Hypothalamus (tissue), 51 donors: ENCODE measurements around the gene RWDD1.

ENCODE experiments used
- DNase-seq, 51 donors: peaks; one replicate each; lab custom pipeline; 2025; lab: John Stamatoyannopoulos, UW

The RWDD1 gene, protein sequence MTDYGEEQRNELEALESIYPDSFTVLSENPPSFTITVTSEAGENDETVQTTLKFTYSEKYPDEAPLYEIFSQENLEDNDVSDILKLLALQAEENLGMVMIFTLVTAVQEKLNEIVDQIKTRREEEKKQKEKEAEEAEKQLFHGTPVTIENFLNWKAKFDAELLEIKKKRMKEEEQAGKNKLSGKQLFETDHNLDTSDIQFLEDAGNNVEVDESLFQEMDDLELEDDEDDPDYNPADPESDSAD

DNA sequence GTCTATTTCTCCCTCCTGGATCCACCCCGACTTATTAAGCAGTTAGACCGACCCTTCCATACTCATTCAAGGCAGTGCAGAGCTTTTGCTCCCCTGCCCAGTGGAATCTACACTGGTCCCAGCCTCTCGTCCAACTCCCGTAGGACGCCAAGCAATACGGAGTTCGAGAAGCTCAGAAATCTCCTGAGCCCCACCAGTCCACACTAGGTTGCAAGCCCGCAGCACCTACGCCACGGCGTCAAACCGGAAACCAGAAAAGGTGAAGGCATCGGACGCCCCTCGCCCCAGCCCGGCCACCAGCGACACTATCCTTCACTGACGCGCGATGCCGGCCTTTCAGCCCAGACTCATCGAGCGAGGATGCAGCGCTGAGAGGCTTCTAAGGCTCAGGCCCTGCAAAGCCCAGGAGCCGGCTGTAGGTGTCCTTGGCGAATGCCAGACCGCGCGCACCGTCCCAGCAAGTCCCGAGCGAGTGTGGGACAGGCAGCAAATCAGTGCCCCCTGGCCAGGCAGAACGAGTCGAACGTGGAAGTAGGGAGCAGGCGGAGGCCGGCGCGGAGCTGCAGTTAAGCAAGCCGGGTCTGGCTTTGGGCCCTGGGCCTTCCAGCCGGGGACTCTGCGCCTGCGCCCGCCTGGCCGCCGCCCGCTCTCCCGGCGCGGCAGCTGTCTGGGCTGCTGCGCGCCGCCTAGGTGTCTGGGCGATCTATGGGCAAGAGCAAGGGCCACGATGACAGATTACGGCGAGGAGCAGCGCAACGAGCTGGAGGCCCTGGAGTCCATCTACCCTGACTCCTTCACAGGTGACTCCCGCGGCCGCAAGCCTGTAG is at the start of gene RWDD1:
Gene RWDD1 (plus strand): TSS at position 649 of the 827 bp plus-strand sequence. CDS start 79 bp downstream, at position 728.
- DNase-seq, result peak; percentile 70 to 100 (median 98)

DNA sequence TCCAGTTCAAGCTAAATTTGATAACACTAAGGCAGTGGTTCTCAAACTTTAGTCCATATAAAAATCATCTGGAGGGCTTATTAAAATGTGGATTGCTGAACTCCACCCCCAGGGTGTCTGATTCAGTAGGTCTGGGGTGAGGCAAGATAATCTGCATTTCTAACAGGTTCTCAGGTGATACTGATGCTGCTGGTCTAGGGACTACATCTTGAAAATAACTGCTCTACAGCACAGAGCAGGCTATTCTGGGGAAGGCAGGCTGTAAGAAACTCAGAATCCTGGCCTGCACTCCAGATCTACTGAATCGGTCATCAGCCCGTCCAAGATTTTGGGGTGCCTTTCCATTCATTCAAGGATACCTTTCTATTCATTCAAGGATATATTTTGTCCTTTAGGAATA is 48.4 kb upstream of the RWDD1 start:
- no peak for DNase-seq

DNA sequence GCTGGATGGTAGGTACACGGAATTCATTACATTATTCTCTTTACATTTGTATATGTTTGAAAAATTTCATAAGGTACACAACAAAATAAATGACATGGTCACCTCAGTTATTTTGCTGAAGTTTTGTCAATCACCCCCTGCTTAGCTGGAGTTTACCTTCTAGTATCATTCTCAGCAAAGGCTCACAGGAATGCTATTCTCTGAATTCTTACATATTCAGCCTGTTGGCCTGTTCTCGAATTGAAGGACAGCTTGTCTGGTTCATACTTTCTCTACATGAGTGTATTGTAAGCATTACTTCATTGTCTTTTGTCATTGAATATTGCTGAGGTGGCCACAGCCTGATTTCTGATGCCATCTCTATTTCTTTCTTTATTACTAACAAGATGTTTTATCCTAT is 47.1 kb upstream of the RWDD1 start:
- no peak for DNase-seq

DNA sequence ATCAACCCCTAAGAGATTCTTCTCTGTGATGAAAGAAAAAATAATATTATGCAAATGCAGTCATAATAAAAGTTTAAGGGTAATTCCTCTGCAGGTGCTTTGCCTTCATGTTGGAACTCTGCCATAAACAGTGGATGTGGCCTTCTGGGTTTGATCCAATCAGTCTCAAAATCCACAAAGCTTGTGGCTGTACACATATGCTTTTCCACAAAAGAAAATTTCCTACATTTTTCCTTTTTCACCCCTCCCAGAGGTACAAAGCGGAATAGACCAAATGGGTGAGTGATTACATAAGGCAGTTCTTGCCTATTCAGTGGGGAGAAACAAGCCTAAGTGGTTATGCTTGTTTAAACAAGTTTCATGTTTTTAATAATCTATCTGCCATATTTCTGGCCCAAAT is 43.2 kb upstream of the RWDD1 start:
- no peak for DNase-seq

DNA sequence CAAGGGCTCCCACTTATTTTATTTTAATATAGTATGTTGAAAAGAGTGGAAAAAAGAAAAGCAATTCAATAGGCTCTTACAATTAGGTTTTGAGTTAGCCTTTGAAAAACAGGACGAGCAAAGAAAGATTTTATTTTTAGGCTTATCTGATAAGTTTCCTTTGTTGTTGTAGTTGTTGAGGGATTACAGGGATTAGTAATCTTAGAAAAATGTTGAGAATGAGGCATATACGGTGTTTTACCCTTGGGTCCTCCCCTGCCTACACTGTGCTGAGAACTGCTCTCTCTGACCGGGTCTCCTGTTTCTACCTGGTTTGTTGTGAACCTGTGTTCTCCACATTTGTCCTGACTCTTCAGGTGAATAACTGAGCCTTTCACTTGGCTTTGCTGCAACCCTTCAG is 42.5 kb upstream of the RWDD1 start:
- DNase-seq, result no peak

DNA sequence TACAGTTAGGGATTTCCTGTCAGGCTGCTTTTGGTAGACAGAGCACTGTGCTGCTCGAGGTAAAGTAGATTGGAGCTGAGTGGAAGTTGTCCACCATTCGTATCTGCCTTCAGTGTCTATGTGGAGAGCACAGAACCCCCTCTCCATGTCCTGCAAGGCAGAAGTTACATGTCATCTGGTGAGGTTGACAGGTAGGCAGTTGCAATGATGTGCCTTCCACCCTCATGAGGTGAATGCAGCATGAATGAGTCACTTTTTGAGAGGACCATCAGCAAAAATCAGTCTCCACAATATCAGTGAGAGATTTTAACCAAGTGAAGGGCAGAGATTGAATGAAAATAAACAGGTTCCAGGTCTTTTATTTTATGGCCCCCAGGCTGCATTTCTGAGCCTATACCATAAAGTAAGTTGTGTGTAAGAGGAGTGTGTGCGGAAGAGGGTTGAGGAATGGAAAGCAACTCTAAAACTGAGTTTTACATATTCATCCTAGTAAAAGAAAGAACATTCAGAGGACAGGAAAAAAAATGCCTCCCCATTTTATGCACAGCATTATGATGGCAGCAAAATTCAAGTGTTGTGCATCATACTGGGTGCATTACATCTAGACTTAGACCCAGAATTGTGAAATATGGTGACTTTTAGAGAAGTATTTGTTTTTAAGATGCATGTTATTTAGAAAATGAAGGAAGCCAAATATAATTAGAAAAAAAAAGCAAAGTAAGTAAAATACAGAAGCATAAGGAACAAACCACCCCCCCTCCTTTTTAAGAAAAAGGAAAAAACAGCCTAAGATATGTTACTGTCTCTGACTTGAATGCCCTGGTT is 41.6 kb upstream of the RWDD1 start:
- DNase-seq, result no peak

DNA sequence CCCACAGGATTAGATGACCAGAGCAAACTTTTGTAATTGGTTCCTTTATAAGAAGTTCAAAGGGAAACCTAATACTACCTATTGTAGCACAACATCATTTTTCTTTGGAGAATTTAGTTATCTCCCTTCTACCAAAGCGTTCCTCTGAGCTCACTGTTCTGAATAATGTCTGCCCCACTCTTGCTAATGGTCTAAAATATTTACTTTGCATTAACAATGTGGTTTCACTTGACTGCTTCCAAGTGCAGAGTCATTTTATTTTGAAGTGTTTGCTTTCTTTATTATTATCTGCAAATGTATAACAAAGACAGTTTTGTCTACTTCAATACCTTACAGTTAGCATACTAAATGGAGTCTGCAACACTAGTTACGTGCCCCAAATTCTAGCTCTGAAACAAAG is 40.9 kb upstream of the RWDD1 start:
- no peak for DNase-seq

DNA sequence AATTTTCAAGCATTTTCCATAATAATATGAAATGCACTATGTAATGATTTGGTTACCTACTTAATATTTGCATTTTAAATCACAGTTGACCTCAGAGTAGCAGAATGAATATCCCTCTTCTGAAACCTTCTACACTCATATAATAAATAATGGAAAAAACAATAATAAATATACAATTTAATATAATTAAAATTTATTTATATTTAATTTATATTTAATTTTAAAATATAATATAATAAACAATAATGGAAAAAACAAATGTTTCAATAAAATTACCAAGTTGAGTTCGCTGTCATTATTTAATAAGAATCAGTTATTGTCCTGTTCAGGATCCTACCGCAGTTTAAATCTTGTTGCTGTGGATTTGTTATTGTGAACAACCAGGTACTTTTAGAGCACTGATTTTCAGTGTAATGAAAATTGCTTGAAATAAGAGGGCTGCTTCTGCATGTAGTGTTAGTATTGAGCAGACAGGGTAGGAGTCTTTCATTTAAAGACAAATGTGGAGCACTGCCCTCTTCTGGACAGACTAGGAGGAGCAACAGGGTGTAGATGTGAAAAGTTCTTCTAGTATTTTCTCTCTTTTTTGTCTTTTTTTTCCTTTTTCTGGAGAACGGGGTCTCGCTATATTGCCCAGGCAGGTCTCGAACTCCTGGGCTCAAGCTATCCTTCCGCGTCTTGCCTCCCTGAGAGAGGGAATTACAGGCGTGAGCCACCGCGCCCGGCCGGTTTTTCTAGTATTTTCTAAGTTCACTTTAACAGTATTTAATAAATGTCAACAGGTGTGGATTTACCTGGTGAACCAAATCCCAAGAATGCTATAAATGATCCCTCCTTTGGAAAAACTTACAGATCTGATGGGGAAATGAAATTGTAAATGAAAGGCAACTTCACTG is 39.4 kb upstream of the RWDD1 start:
- DNase-seq, result peak in 16 of 51 donors; percentile 1 to 63 (median 15)

DNA sequence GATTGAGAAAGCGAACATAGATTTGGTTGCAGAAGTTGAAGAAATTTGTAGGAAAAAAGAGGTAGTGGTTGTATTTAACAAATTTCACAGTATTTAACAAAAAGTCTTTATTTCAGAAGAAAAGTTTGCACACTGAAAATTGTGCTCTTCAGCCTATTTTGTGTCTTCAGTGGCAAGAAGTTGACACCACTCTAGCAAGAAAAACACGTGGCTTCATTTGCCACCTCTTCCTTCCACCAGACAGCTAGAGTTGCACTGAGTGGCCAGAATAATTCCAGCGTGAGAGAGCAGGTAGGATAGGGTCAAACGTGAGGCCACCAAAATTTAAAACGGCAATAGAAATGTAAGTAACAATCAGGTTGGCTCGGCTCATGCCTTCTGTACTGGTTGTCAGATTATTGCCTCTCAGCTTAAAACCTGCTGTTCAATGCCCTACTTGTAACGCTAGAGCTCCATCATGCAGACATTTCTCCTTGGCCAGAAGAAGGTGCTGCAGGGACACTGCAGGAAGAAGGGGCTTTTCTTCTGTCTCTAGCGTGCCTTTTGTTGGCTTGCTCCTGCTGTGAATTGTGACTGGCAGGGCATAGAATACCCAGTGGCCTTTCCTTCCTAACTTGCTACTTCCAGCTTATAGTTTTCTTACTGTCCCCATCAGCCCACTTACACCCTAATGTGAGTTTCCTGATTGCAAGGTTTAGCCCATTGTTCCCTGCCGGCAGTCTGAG is 37.9 kb upstream of the RWDD1 start:
- DNase-seq, result no peak

DNA sequence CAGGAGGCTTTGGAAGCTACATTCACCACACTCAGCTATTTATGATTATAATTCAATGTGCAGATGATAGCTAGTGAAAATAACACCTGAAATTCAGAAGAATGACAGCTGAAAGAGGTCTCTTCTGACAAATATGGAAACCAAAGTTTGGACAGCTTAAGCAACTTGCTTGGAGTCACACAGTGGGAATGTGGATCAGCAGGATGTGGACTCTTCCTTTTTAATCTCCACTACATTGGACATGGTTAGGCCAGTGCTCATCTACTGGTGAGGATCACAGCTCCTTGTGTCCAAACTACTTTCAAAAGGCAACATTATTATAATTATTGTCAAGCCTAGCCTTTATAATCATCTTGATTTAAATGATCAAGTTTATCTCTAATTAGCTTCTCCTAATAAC is 36.2 kb upstream of the RWDD1 start:
- DNase-seq, result no peak

DNA sequence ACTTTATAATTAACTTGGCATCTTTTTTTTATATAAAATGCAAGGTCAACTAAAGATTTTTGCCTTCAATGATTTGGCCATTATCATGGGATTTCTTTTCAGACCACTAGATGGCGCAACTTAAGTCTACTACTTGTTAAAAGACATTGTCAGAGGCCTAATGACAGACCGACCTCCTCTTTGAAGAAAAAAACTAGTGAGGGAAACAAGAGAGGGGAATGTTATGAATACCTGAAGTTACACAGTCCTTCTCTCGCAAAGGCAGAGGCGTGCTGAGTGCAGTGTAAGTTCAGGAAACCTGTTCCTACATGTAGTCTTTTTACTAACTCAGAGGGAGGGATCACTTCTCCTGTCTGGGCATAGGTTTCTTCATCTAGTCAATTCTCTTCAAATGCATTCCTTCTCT is 35.1 kb upstream of the RWDD1 start:
- DNase-seq, result peak in 1 of 51 donors; percentile 16

DNA sequence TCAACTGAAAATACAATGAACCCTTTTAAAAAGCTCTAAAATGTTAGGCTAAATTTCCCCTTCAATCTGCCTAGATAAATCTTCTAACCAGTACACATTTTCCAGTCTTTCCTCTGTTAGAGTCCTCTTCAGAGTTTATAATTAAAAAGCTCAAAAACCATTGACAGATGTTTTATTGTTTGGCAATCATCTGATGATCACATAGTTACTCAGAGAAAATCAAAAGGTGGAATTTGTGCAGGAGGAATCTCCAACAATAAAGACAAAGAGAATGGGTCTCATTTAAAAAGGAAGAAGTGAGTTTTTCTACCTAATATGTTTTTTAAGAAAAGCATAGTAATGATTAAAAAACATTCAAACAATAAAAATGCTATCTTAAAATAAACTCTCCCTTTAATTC is 28.9 kb upstream of the RWDD1 start:
- DNase-seq, result no peak

DNA sequence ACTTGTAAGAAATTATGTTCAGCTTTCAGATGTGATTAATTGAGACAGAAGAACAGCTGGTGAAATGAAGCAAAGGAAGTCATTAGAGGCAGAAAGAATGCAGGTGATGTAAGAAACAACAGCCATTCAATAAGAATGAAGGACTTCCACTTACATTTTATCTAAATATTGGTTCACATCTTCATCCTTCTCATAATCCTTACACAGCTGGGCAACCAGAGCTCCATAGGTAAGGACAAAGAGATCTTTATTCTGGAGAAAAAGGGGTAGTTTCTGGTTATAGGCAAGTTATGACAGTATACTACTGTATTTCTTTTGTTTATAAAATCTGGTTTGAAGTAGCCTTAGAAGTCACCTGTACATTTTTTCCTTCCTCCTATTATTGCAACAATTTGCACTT is 28.2 kb upstream of the RWDD1 start:
- no peak for DNase-seq

DNA sequence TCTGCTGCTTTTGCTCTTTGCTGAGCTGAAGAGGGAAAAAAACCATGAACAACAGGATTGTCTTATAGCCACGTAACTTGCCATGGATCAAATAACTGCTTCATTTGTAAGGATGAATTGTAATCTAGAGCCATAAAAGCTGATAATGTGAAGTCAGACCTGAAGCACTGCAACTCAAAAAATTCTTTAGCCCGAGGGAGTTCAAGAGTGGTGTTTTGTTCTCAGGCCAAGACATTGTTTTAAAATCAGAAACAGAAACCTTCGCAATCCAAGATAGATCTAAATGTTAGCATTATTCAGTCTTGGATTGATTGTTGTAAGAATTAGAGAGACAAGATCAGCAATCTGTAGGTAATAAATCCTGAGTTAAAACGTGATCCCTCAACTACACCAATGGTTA is 25.7 kb upstream of the RWDD1 start, which contains the start of gene TRAPPC3L:
Gene TRAPPC3L (minus strand): TSS at position 34 of the 400 bp plus-strand sequence. CDS start 170 bp downstream, outside the sequence.
- DNase-seq, result no peak

DNA sequence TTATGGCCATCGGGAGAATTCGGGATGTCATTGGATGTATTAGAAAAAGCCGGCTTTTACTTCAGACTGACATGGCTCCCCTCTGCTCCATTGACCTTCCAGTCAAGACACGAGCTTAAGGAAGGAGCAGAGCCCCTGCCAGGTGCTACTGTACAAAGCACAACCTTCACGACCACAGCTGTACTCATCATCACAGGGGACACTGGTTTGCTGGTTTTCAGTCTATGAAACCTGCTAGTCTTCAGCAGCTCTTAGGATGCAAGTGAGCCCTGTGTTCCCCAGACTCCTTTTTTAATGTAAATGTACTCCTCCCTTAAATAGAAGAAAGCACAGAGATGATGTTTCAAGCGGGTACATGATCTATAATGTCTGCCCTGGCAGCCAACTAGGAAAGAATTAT is 23.9 kb upstream of the RWDD1 start:
- DNase-seq, result no peak

DNA sequence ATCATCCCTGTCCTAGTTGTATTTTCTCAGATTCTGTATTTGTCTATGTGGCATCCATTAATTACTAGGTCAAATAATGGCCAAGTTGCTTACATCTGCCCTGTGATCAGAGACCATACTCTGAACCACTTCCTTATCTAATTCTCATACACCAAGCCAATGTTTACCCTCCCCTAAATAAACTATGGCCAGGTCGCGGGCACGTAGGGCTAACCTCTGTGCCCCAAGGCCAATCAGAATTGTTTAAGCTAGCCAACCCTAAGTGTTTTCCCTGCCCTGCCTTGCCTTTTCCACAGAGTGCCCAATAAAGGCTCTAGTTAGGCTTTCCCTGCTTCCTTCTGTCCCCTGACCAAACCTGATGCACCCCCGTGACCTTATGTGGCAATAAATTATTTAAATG is 20.5 kb upstream of the RWDD1 start:
- DNase-seq, result no peak

DNA sequence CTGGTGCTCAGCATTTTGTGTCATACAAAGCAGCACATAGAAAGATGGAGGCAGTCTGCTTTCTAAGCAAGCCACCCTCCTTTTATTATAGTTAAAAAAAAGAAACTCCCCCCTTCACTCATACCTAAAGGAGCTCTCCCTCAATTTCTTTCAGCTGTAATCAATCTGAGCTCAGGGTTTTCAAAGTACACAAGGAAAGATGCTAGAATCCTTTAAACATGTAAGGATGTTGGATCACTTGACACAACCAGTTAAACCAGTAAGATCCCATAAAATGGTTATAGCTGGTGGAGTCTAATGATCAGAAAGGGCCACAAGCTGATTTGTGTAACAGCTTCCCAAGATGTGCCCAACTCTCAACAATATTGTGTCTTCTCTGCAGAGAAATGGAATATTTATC is 17.9 kb upstream of the RWDD1 start, which contains the start of gene CALHM4:
Gene CALHM4 (plus strand): TSS at position 301 of the 400 bp plus-strand sequence. CDS start 43 bp downstream, at position 344.
- no peak for DNase-seq

DNA sequence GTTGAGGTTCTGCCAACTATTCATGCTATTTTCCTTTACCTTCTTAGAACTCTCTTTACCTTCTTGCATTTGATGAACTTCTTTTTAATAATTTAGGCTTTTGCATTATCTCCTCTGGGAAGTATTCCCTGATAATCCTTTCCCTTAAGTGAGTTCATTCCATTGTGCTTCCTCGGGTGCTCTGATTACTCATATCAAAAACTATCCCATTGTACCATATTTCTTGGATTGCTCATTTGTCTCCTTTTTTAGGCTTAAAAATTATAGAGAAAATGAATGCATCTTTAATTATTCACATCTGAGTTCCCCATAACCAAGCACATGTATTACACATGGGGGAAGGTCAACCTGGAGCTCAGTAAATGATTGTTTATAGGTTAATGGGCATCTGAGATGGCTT is 15.2 kb upstream of the RWDD1 start:
- DNase-seq, result no peak

DNA sequence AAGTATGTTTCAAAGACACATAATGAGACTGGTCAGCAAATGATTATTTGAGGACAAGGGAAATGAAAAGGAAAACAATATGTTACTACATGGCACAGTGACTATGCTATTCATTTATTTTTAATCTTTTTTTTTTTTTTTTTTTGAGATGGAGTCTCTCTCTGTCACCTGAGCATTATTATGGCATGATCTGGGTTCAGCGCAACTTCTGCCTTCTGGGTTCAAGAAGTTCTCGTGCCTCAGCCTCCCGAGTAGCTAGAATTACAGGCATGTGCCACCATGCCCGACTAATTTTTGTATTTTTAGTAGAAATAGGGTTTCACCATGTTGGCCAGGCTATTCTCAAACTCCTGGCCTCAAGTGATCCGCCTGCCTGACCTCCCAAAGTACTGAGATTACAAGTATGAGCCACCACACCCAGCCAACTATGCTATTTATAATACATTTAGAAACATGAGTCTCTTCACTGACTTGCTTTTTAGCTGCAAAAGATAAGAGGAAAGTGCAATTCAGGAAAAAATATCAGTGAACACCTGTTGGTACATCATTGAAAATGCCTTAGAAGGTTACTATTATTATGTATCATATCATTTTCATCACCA is 14.4 kb upstream of the RWDD1 start:
- DNase-seq, result no peak
